OCI-LY1 (cell line): ENCODE measurements around the gene GPR176.
A peak's percentile ranks its signal among the peaks of the same experiment; 100 is the strongest.

Experiments used
- H2AFZ ChIP-seq: fragments of 200-600 bp; sonication (generic), shearing (Covaris generic); 2 replicates; pipeline ENCODE4 v1.6.0; 2014; ENCODE audit warnings: antibody characterized with exemption, mild to moderate bottlenecking, low read length
- H3F3A ChIP-seq: fragments of 200-600 bp; sonication (generic), shearing (Covaris generic); 2 replicates; pipeline ENCODE4 v1.6.0; 2014; ENCODE audit warnings: mild to moderate bottlenecking, antibody characterized with exemption, low read length, moderate library complexity; ENCODE audit not compliant: insufficient read depth
- H3K27ac ChIP-seq: fragments of 200-600 bp; sonication (generic); 2 replicates; pipeline ENCODE4 v1.5.1; 2014; ENCODE audit warnings: low read length, mixed run types, mild to moderate bottlenecking, low read depth; ENCODE audit not compliant: poor library complexity, severe bottlenecking
- H3K27me3 ChIP-seq: fragments of 200-600 bp; sonication (generic); 2 replicates; pipeline ENCODE4 v1.6.0; 2014; ENCODE audit warnings: antibody characterized with exemption, mild to moderate bottlenecking, low read length, moderate library complexity; ENCODE audit not compliant: insufficient read depth
- H3K36me3 ChIP-seq: fragments of 200-600 bp; sonication (generic); 2 replicates; pipeline ENCODE4 v1.6.1; 2014; ENCODE audit warnings: mild to moderate bottlenecking, antibody characterized with exemption, low read length, moderate library complexity, mixed read lengths; ENCODE audit not compliant: insufficient read depth
- H3K4me1 ChIP-seq: fragments of 200-600 bp; sonication (generic); 2 replicates; pipeline ENCODE4 v1.5.1; 2014; ENCODE audit warnings: mild to moderate bottlenecking, low read length, moderate library complexity; ENCODE audit not compliant: insufficient read depth, severe bottlenecking
- H3K4me2 ChIP-seq: fragments of 200-600 bp; sonication (generic), shearing (Covaris generic); 2 replicates; pipeline ENCODE4 v1.6.1; 2014; ENCODE audit warnings: low read length
- H3K4me3 ChIP-seq: fragments of 200-600 bp; sonication (generic); 2 replicates; pipeline ENCODE4 v1.5.1; 2014; ENCODE audit warnings: low read length, low read depth, mild to moderate bottlenecking, mixed read lengths; ENCODE audit not compliant: poor library complexity, severe bottlenecking
- H3K79me2 ChIP-seq: fragments of 200-600 bp; shearing (Covaris generic); 2 replicates; pipeline ENCODE4 v1.6.1; 2016; ENCODE audit warnings: mixed run types, low read length, mixed read lengths; ENCODE audit not compliant: insufficient read depth
- H3K9ac ChIP-seq: fragments of 200-600 bp; sonication (generic), shearing (Covaris generic); 2 replicates; pipeline ENCODE4 v1.6.1; 2014; ENCODE audit warnings: mild to moderate bottlenecking, low read length, mixed read lengths
- H3K9me2 ChIP-seq: fragments of 200-600 bp; sonication (generic), shearing (Covaris generic); 2 replicates; pipeline ENCODE4 v1.6.1; 2014; ENCODE audit warnings: low read depth, mild to moderate bottlenecking, low read length, mixed read lengths
- H3K9me3 ChIP-seq: fragments of 200-600 bp; shearing (Covaris generic); 2 replicates; pipeline ENCODE4 v1.6.1; 2014; ENCODE audit warnings: low read length, mixed read lengths
- H4K20me1 ChIP-seq: fragments of 200-600 bp; sonication (generic), shearing (Covaris generic); 2 replicates; pipeline ENCODE4 v1.6.0; 2016; ENCODE audit warnings: mild to moderate bottlenecking, low read length; ENCODE audit not compliant: insufficient read depth
- CTCF ChIP-seq: fragments of 200-600 bp; sonication (generic), shearing (Covaris generic); IDR thresholded peaks from 2 replicates; pipeline ENCODE4 v1.5.1; 2017; ENCODE audit warnings: mild to moderate bottlenecking, antibody characterized with exemption, low read length, moderate library complexity, mixed read lengths
- EZH2 ChIP-seq: fragments of 200-600 bp; sonication (generic), shearing (Covaris generic); IDR thresholded peaks from 2 replicates; pipeline ENCODE4 v1.8.0; 2017; ENCODE audit warnings: borderline replicate concordance, mixed run types, mild to moderate bottlenecking, antibody characterized with exemption, low read length, moderate library complexity, mixed read lengths

GPR176 gene

DNA sequence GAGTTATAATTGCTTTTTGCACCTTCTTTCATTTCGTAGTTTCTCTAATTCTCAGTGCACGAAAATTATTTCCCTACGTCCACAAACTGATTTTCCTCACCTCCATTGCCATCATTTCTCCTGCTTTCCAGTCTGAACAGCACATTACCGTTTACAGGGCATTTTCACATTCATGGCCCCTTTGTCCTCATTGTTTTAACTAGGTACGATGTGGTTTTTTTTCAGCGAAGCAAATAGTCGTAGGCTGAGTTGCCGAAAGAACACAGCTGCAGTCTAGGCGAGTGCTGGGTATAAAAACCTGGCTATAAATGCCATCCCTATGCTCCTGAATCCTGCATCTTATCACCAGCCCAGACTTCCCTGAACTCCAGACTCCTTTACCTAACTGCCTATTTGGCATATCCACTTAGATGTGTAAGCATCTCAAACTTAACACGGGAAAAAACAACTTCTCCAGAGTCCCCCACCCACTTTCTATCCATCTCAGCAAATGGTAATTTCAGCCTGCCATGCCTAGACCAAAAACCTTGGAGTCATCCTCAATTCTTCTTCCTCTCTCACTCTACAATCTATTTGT, 136.7 kb downstream of the GPR176 start:
- Histone ChIP-seq H3K4me1 (peaks cover 31% of the 10 kb centered on the region), H2AFZ (peak overlapping the region; percentile 5; the same call in 1 of the 2 replicates), H3K27me3 (no peaks in the 10 kb centered on the region), H3K27ac (no peak overlapping the region), H3F3A (no peaks in the 10 kb centered on the region), H3K9me3 (peaks cover 8% of the 10 kb centered on the region), H3K4me3 (peak overlapping the region; percentile 71), H3K9me2 (no peaks in the 10 kb centered on the region), H3K9ac (peak overlapping the region; percentile 72), H3K36me3 (no peaks in the 10 kb centered on the region), H3K79me2 (no peaks in the 10 kb centered on the region), H4K20me1 (no peaks in the 10 kb centered on the region), H3K4me2 (peak overlapping the region; percentile 90)
- TF ChIP-seq EZH2 (no peak), CTCF (no peak)

GRCh38 chr15:39782441-39783138, 137.5 kb downstream of the GPR176 start, which contains the start of gene FSIP1:
Gene FSIP1 (minus strand): TSS chr15:39782841. CDS start chr15:39776524, 6,317 bp downstream.
- peak within 1 kb of the TSS; percentile 95 for H2AFZ ChIP-seq
- H4K20me1 ChIP-seq = no peaks in the 10 kb centered on the region
- H3K36me3 ChIP-seq = no peaks in the 10 kb centered on the region
- H3K79me2 ChIP-seq = no peaks in the 10 kb centered on the region
- no peaks in the 10 kb centered on the region for H3K9me2 ChIP-seq
- peaks cover 8% of the 10 kb centered on the region for H3K9me3 ChIP-seq
- peak within 1 kb of the TSS; percentile 90 for H3K4me2 ChIP-seq
- peak within 1 kb of the TSS; percentile 72 for H3K9ac ChIP-seq
- no peaks in the 10 kb centered on the region for H3F3A ChIP-seq
- no peak within 1 kb of the TSS for H3K27ac ChIP-seq
- TF ChIP-seq CTCF = no peak
- TF ChIP-seq EZH2 = no peak
- H3K27me3 ChIP-seq = no peaks in the 10 kb centered on the region
- peaks cover 31% of the 10 kb centered on the region for H3K4me1 ChIP-seq
- peak within 1 kb of the TSS; percentile 71 for H3K4me3 ChIP-seq

GRCh38 chr15:39781967-39782302, 138.1 kb downstream of the GPR176 start:
- Histone ChIP-seq H3F3A (no peaks in the 10 kb centered on the region), H3K79me2 (no peaks in the 10 kb centered on the region), H3K9ac (0 out of 2 replicates have a peak overlapping the region, but pooled peaks have one; percentile 30), H4K20me1 (no peaks in the 10 kb centered on the region), H3K9me2 (no peaks in the 10 kb centered on the region), H3K27ac (no peak overlapping the region), H3K4me1 (peaks cover 31% of the 10 kb centered on the region), H3K9me3 (peaks cover 8% of the 10 kb centered on the region), H3K4me3 (peak overlapping the region; percentile 71), H3K4me2 (peak overlapping the region; percentile 90), H3K36me3 (no peaks in the 10 kb centered on the region), H3K27me3 (no peaks in the 10 kb centered on the region), H2AFZ (peak overlapping the region; percentile 95)
- TF ChIP-seq EZH2 = no peak
- no peak for TF ChIP-seq CTCF
